NCI-H2107 treated with DMSO at 0.1 percent for 48 hours (cell line): Measurements from ENCODE around the gene CHD9.
A peak's percentile ranks its signal among the peaks of the same experiment; 100 is the strongest.
"Not testable (repeated sequence)": the region's sequence is repeated elsewhere in the genome, so short reads cannot be mapped to it uniquely, and the experiment has no call there.

Experiments used
- DNase-seq: peaks from one replicate; lab custom pipeline; 2025; ENCODE audit not compliant: unreplicated experiment; lab: John Stamatoyannopoulos, UW

Gene CHD9

DNA sequence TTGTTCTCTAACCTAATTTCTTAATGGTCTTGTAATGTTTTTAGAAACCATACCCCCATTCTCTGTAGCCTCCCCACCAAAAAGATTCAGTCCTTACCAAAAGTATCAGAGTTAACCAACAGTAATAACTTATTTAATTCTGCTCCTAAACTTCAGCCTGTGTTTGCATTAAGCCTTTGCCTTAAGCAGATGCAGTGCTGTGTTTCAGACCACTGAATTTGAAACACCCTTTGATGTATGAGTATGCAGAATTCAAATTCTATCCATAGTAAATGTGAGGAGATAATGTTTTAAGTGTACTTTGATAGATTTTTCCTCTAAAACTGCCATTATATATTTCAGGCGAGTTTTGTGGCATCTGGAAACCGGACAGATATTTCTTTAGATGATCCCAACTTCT lies 207.9 kb downstream of the CHD9 start:
- DNase-seq = no peak

DNA sequence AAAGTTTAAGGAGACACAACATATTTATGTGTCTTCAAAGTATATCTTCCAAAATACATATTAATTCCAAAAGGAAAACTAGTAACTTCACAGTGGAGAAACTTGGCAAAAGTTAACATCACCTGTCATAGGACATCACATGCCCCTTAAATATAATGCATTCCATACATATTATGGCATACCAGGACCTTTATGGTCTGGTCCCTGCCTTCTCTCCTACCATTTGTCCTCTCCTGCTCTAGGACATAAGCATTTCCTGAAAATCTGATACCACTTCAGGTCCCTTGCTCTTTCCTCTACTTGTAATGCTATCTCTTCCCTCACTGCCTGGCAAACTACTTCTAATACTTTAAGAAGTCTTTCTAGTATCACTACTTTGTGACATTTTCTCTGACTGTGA lies 211.4 kb downstream of the CHD9 start:
- DNase-seq = no peak

DNA sequence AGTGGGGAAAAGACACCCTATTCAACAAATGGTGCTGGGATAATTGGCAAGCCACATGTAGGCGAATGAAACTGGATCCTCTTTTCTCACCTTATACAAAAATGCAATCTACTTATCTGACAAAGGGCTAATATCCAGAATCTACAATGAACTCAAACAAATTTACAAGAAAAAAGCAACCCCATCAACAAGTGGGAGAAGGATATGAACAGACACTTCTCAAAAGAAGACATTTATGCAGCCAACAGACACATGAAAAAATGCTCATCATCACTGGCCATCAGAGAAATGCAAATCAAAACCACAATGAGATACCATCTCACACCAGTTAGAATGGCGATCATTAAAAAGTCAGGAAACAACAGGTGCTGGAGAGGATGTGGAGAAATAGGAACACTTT lies 223.7 kb downstream of the CHD9 start:
- DNase-seq = not testable (repeated sequence)

DNA sequence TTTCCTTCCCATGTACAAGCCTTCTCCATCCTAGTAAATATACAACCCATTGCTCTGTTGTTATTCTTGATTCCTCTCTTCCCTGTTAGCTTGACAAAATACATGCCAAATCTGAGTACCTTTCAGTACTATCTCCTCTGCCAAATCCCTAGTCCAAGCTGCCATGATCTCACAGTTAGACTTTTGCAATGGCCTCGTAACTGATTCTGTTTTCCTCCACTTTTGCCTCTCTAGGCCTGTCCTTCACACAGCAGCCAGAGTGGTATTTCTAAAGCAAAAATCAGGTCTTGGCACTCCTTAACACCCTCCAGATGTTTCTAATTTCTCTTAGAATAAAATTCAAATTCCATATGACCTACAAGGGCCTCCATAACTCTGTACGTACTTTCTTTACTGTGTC lies 226.5 kb downstream of the CHD9 start:
- DNase-seq = no peak

DNA sequence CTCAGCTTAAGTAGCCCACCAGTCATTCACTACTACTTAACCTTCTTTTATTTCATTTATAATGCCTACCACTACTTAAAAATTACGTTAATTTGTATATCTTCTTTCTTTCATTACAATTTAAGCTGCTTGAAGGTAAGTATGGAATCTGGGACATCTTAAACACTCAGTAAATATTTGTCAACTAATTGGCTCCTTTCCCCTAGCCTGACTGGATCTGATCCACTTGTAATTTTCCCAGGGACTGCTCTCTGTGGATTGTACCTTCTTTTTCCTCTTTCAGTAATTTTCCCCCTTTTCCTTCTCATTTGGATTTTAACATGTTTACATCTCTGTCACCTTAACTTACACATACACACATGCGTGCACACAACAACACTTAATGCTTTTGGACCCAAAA lies 227.1 kb downstream of the CHD9 start:
- DNase-seq = no peak

DNA sequence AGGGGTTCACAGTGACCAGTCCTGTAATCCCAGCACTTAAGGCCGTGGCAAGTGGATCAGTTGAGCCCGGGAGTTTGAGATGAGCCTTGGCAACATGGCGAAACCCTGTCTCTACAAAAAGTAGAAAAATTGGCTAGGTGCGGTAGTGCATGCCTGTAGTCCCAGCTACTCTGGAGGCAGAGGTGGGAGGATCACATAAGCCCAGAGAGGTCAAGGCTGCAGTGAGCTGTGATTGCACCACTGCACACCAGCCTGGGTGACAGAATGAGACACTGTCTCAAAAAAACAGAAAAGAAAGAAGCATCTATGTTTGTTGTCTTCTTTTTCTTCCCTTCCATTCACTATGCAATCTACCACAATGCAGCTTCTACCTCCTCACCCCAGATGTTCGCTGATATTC lies 227.5 kb downstream of the CHD9 start:
- DNase-seq = no peak

DNA sequence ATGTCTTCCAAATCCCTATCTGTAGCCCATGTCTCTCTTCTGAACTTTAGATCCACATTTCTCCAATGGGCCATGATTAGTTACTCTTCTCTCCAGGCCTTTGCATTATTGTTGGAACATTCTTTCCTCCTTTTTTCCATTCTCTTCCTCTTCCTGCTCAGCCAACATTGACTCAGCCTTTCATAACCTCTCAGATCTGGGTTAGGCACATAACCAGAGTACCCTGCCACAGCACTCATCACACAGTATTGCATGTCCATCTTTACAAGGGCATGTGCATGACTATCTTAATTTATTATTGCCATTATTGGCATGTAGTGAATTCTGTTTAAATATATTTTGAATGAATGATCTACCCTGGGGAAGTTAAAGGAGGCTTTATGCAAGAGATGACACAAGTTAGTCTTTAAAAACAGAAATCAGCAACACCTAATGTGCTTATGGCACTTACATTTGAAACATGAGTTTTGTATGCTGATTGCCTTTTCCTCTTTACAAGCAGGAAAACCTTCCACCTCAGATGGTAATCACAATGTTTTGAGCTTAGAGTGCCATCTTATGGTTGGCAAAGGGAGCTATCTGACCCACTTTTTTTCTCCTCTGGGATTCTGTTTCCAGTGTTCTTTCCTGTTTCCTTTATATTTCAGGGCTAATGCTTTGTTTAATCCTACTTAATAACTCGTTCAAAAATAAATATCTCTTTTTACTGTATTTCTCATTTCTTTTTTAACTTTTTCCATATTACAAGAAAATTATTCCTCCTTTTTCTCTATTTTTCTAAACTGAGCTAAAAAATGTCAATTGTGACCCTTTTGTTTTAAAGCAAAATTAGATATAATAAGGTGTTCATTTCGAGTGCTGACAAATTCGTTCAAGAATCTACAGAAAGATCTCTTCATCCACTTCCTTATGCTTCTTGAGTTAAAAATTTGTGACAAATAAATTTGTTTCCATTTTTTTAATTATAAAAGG lies 228.5 kb downstream of the CHD9 start:
- DNase-seq = peak; percentile 19

DNA sequence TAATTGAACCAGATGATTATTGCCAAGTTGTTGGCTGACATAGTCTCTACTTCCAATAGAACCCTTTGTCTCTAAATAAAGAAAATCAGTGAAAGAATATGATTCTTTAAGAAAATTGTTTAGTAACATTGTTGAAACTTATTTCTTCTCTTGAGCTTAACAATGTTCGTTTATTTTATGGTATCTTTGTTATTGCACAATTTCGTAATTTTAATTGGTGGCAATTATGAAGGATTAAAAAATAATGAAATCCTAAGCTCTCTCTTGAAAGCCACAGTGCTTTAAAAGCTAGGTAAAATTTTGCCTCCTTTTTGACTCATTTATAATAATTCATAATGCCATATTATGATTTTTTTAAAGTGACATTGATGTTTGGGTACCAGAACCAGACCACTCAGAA lies 230.4 kb downstream of the CHD9 start:
- DNase-seq = no peak

DNA sequence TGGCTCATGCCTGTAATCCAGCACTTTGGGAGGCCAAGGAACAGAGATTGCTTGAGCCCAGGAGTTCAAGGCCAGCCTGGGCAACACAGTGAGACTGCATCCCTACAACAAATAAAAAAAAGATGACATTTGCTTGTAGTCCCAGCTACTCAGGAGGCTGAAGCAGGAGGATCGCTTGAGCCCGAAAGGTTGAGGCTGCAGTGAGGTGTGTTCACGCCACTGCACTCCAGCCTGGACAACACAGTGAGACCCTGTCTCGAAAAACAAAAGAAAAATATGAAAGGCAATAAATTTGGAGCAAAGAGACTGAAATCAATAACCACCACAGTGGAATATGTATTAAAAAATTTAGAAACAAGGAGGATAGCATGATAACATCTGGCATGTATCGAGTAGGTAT lies 235.7 kb downstream of the CHD9 start:
- DNase-seq = no peak

DNA sequence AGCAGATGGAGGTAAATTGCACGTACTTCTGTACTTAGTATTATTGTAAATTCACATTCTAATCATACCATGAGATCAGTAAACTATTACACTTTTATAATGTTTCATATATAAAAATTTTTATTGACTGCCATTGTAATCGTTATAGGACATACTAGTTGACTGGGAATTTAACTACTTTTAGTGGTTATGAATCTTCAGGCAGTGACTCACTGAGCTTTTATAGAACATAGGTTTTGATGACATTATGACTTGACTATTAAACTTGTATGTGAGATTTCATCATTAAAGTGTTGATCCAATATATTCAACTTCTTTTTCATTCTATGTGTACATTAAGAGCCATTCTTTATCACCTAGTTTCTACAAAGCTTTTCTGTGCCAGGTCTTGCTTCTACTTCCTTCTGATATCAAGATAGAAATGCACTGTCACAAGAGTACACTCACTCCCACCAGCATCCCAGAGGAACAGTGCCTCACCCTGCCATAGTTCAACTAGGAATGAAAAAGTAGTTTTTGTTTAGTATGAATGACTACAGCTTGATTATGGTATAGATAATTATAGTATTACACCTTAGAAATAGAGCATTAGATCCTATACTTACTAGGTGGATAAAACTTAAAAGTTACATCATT lies 237.1 kb downstream of the CHD9 start:
- no peak for DNase-seq

DNA sequence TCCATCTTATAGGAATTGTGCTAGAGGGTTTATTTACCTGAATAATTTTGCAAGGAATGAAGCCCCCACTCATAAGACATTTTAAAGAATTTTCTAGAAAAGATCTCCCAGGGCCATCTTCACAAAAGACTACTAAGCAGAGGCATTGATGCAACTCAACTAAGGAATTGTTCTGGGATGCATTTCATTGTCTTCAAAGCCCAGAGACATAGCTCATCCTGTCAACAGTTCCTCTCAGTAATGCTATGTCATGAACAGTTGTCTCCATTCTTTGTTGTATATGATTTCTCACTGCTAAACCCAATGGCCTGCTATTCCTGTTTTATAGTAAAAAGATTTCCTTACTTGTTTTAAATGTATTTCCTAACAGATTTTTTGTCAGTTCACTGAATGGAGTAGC lies 242.7 kb downstream of the CHD9 start:
- no peak for DNase-seq

DNA sequence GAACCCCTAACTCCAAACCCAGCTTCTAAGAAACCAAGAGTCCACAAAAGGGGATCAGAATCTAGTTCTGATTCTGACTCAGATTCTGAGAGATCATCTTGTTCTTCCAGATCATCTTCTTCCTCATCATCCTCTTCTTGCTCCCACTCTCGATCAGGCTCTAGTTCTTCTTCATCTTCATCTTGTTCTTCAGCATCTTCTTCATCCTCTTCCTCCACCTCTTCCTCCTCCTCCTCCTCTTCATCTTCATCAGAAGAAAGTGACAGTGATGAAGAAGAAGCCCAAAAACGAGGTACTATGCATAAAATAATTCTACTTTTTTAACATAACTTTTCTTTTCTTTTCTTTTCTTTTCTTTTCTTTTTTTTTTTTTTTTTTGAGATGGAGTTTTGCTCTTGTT lies 249.5 kb downstream of the CHD9 start:
- no peak for DNase-seq

DNA sequence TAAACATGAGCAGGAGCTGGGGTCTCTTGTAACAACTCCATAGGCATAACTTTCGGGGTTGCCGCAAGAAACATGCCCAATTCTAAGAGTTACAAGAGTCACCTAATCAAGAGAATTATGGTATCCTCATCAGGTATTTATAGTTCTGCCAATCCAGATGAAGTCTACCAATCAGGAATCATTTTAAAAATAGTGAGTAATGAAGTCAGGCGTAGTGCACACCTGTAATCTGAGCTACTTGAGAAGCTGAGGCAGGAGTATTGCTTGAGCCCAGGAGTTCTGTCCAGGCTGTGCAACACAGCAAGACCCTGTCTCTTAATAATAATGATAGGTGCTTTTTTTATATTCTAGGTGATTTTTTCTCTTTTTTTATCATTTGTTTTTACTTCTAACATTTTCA lies 251.0 kb downstream of the CHD9 start:
- no peak for DNase-seq

DNA sequence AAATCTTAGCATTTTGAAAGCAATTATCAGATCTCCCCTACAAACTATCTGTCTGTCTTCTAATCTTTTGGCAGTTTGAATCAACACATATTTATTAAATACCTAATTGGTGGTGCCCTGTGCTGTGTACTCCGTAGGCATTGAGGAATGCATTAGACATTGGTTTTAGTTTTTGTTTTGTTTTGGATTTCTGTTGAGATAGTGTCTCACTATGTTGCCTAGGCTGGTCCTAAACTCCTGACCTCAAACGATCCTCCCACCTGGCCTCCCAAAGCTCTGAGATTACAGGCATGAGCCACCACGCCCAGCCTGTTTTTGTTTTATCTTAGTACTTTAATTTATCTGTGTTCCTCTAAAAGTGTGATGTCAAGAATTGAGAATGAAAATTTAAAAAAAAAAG lies 254.7 kb downstream of the CHD9 start:
- DNase-seq = no peak

DNA sequence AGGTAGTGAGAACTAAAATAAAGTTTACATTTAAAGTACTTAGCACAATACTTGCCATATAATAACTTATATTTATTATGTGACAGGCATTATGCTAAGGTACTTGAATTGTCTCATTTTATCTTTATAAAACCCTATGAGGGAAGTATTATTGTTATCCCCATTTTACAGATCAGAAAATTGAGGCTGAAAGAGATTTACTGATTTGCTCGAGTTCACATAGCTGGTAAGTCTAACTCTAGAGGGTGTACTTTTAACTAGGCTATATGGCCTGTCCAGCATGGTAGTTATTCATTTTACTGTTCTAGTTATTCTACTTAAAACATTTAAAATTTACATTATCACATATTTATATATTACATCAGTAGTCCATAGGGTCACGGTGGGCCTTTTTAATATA lies 266.2 kb downstream of the CHD9 start:
- no peak for DNase-seq

DNA sequence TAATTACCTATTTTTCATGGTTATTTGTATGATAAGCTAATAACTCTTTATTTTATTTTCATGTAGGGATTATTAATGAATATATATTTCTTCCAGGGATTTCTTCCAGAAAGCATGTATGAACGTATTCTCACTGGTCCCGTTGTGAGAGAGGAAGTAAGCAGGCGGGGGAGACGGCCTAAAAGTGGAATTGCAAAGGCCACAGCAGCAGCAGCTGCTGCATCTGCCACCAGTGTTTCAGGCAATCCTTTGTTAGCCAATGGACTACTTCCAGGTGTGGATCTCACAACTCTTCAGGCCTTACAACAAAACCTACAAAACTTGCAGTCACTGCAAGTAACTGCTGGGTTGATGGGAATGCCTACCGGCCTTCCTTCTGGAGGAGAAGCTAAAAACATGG lies 269.1 kb downstream of the CHD9 start:
- no peak for DNase-seq

DNA sequence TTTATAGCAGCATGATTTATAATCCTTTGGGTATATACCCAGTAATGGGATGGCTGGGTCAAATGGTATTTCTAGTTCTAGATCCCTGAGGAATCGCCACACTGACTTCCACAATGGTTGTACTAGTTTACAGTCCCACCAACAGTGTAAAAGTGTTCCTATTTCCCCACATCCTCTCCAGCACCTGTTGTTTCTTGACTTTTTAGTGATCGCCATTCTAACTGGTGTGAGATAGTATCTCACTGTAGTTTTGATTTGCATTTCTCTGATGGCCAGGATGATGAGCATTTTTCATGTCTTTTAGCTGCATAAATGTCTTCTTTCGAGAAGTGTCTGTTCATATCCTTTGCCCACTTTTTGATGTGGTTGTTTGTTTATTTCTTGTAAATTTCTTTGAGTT lies 276.2 kb downstream of the CHD9 start:
- DNase-seq = not testable (repeated sequence)

DNA sequence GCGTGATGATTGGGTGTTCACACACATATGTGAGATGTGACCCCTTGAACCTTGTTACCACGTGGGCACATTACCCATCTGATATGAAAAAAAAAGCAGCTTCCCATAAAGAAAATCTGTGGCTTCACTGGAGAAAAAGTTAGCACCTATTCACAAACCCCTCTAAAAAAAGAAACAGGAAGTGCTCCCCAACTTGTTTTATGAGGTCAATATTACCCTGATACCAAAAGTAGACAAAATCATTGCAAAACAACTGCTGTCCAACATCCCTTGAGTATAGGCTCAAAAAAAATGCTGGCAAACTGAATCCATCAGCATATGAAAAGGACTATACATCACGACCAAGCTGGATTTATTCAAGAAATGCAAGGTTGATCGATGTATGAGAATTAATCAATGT lies 279.8 kb downstream of the CHD9 start:
- no peak for DNase-seq

DNA sequence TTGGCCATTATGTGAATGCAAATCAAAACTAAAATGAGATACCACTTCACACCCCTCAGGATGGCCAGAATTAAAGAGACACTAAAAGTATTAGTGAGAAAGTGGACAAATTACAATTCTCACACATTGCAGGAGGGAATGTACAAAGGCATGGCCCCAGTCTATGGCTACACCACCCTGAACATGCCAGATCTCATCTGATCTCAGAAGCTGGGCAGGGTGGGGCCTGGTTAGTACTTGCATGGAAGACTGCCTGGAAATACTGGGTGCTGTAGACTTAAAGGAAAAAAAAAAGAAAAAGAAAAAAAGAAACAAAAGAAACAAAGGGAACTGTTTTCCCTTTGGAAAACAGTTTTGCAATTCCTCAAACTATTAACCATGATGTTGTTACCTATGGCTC lies 282.5 kb downstream of the CHD9 start:
- DNase-seq = no peak

DNA sequence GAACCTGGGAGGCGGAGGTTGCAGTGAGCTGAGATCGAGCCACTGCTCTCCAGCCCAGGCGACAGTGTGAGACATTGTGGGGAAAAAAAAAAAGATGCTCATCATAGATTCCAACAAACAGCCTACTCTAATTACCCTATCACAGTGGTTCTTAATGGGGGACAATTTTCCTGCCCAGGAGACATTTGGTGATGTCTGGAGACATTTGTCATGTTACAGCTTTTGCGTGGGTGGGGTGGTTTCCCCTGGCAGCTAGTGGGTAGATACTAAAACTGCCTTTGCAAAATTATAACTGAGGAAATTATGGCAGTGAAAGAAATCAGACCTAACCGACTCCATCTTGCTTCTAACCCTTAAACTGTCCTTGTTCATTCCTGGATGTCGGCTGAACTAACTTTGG lies 287.0 kb downstream of the CHD9 start:
- DNase-seq = no peak

DNA sequence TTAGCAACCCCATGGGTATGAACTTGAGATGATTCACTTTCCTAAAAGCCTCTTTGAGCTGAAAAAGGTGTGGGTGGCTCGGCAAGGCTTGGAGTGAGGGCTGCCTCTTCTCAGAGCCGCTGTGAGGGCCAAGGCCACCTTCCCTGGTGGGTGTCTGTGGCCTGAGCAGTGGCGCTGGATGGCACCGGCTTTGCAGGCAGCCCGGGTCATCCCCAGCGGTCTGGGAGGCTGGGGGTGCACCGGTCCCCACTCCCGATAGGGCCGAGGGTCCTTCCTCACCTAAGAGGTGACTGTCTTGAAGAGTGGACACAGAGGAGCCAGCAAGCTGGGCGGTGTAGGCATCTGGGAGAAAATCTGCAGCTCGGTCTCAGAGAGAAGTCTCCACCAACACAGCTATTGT lies 300.3 kb downstream of the CHD9 start:
- no peak for DNase-seq

DNA sequence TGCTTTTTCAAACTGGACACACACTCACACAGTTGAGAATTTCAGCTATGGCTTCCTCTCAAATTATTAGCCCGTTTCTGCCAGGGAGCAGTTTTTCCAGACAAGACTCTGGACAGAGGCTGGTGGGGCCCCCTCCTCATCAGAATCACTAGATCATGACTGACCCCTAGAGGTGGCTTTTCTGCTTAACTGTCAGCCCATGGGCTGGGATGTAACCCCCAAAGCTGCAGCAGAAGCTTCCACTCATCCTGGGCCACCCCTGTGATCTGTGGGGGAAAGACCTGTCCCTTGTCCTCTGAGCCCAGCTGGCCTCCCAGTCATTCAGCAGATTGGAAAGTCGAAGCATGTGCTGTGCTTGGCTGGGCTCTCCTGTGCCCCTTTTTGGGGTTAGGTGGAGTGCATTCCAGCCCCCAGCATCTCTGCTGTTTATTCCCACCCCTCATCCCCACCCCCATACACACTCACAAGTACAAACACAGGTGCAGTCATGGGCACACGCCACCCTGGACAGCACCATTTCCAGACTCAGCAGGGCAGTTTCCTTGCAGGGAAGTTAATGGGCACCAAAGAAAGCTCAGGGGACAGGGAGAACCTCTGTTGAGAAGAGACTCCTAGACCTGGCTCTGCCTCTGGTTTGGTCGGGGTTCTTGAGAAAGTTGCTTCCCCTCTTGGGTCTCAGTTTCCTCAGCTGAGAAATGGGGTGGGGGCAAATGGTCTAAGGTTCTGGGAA lies 301.9 kb downstream of the CHD9 start:
- no peak for DNase-seq
